A549 (cell line): Measurements from ENCODE around the gene NUAK2. TPM values are rescaled to one million over a fixed set of nuclear protein-coding genes. Genes with fewer than 3 reads are reported as not detected.

Experiments
- CBX2 ChIP-seq: fragments of 200-600 bp; sonication (generic); IDR thresholded peaks from 2 replicates; pipeline ENCODE4 v1.6.1; 2016; ENCODE audit warnings: low read depth, mild to moderate bottlenecking, borderline replicate concordance
- CEBPB ChIP-seq, 2 experiments: fragments of >200 bp in 1 of 2; sonication (Bioruptor Twin) in 1 of 2; formaldehyde crosslinking in 1 of 2; IDR thresholded peaks; 2 replicates each; pipeline ENCODE4 v1.6.1; 2012 to 2016
- CHD2 ChIP-seq: fragments of 150-350 bp; IDR thresholded peaks from 2 replicates; pipeline ENCODE4 v1.6.1; 2014; ENCODE audit warnings: low read length; ENCODE audit not compliant: partially characterized antibody
- ESRRA ChIP-seq: fragments of 150-350 bp; IDR thresholded peaks from 2 replicates; pipeline ENCODE4 v1.6.1; 2014; ENCODE audit warnings: mild to moderate bottlenecking, low read length, borderline replicate concordance
- FOSB ChIP-seq: fragments of 250-450 bp; sonication (Bioruptor Pico); IDR thresholded peaks from 2 replicates; pipeline ENCODE4 v1.5.0; 2020; ENCODE audit warnings: mild to moderate bottlenecking, moderate library complexity
- FOSL2 ChIP-seq, 2 experiments: fragments of 450-650 bp in 1 of 2; fragments of >200 bp in 1 of 2; sonication (Bioruptor Twin) in 1 of 2; formaldehyde crosslinking; IDR thresholded peaks; 2 replicates each; pipeline versions ENCODE4 v1.5.0 to v1.6.1; 2016 to 2020; ENCODE audit warnings: mild to moderate bottlenecking in 1 of 2, moderate library complexity in 1 of 2
- FOXS1 ChIP-seq: fragments of 250-450 bp; sonication (Bioruptor Pico); IDR thresholded peaks from 2 replicates; pipeline ENCODE4 v1.5.0; 2020; ENCODE audit warnings: mild to moderate bottlenecking, moderate library complexity
- GATA3 ChIP-seq: IDR thresholded peaks from 2 replicates; pipeline ENCODE4 v1.6.1; 2012; ENCODE audit warnings: borderline replicate concordance
- HEYL ChIP-seq: fragments of 250-450 bp; sonication (Bioruptor Pico); IDR thresholded peaks from 2 replicates; pipeline ENCODE4 v1.8.0; 2021; ENCODE audit warnings: mild to moderate bottlenecking, moderate library complexity
- HOXA7 ChIP-seq: fragments of 250-450 bp; sonication (Bioruptor Pico); IDR thresholded peaks from 2 replicates; pipeline ENCODE4 v1.5.0; 2020; ENCODE audit warnings: mild to moderate bottlenecking, moderate library complexity
- HOXB13 ChIP-seq: fragments of 250-450 bp; sonication (Bioruptor Pico); IDR thresholded peaks from 2 replicates; pipeline ENCODE4 v1.5.0; 2020; ENCODE audit warnings: low read depth, mild to moderate bottlenecking, moderate library complexity
- JUNB ChIP-seq: fragments of >200 bp; sonication (Bioruptor Twin); formaldehyde crosslinking; IDR thresholded peaks from 2 replicates; pipeline ENCODE4 v1.6.1; 2016
- NPAS2 ChIP-seq: fragments of 250-450 bp; sonication (Bioruptor Pico); IDR thresholded peaks from 2 replicates; pipeline ENCODE4 v1.8.0; 2022; ENCODE audit warnings: mild to moderate bottlenecking, moderate library complexity, borderline replicate concordance
- PBX3 ChIP-seq: IDR thresholded peaks from 2 replicates; pipeline ENCODE4 v1.6.1; 2012
- PHF8 ChIP-seq: fragments of 200-600 bp; sonication (generic); IDR thresholded peaks from 2 replicates; pipeline ENCODE4 v1.6.1; 2016; ENCODE audit warnings: low read depth, mild to moderate bottlenecking, antibody characterized with exemption, moderate library complexity, borderline replicate concordance
- RAD21 ChIP-seq, 2 experiments: fragments of >200 bp in 1 of 2; sonication (Bioruptor Twin) in 1 of 2; formaldehyde crosslinking in 1 of 2; IDR thresholded peaks in 1 of 2; conservative IDR thresholded peaks in 1 of 2; 2 replicates in 1 of 2; 3 replicates in 1 of 2; pipeline ENCODE4 v1.6.1; 2012 to 2018; ENCODE audit warnings: inconsistent platforms in 1 of 2
- RARB ChIP-seq: fragments of 250-450 bp; sonication (Bioruptor Pico); IDR thresholded peaks from 2 replicates; pipeline ENCODE4 v1.8.0; 2021; ENCODE audit warnings: mild to moderate bottlenecking, moderate library complexity
- RCOR1 ChIP-seq: fragments of 150-350 bp; IDR thresholded peaks from 2 replicates; pipeline ENCODE4 v1.6.1; 2014; ENCODE audit warnings: antibody characterized with exemption, low read length, low read depth
- RFX5 ChIP-seq: fragments of 450-650 bp; IDR thresholded peaks from 2 replicates; pipeline ENCODE4 v1.7.1; 2014; ENCODE audit warnings: antibody characterized with exemption, mild to moderate bottlenecking, moderate library complexity
- SMC3 ChIP-seq: fragments of >200 bp; sonication (Bioruptor Twin); formaldehyde crosslinking; IDR thresholded peaks from 3 replicates; pipeline ENCODE4 v1.6.1; 2018; ENCODE audit warnings: inconsistent platforms
- TP53 ChIP-seq: fragments of 250-450 bp; sonication (Bioruptor Pico); IDR thresholded peaks from 2 replicates; pipeline ENCODE4 v1.5.0; 2021; ENCODE audit warnings: mild to moderate bottlenecking, moderate library complexity
- ZNF302 ChIP-seq: fragments of 250-450 bp; sonication (Bioruptor Pico); IDR thresholded peaks from 2 replicates; pipeline ENCODE4 v1.9.0; 2021; ENCODE audit warnings: inconsistent platforms, mild to moderate bottlenecking, moderate library complexity
- ZSCAN20 ChIP-seq: fragments of 250-450 bp; sonication (Bioruptor Pico); IDR thresholded peaks from 2 replicates; pipeline ENCODE4 v1.8.0; 2022; ENCODE audit warnings: mild to moderate bottlenecking, moderate library complexity
- polyA plus RNA-seq, 4 experiments: library from polyadenylated mRNA; depleted of rRNA in 3 of 4; stranded (reverse); fragments of >200 nt; fragmentation: RNase III in 1 of 4; extraction: RNeasy Plus Mini Kit Qiagen cat#74134 plus additional on column Dnase treatment in 1 of 4; gene quantifications; 2 replicates in 3 of 4; 3 replicates in 1 of 4; pipeline ENCODE4 v1.2.3, GENCODE V29; 2011 to 2017
- TF ChIP-seq, protein P1 (sequence below): fragments of 250-450 bp; sonication (Bioruptor Pico); IDR thresholded peaks from 2 replicates; pipeline ENCODE4 v1.5.0; 2021; ENCODE audit warnings: mild to moderate bottlenecking, moderate library complexity, borderline replicate concordance
- TF ChIP-seq, protein P2 (sequence below): fragments of >200 bp; sonication (Bioruptor Twin); formaldehyde crosslinking; IDR thresholded peaks from 3 replicates; pipeline ENCODE4 v1.6.1; 2016
- TF ChIP-seq, protein P3 (sequence below): IDR thresholded peaks from 2 replicates; pipeline ENCODE4 v1.6.1; 2012; ENCODE audit warnings: low read depth, borderline replicate concordance
- TF ChIP-seq, protein P4 (sequence below): fragments of 450-650 bp; IDR thresholded peaks from 2 replicates; pipeline ENCODE4 v1.6.1; 2014; ENCODE audit warnings: antibody characterized with exemption
- TF ChIP-seq, protein P5 (sequence below): fragments of 200-600 bp; sonication (generic); IDR thresholded peaks from 2 replicates; pipeline ENCODE4 v1.6.1; 2016; ENCODE audit warnings: antibody characterized with exemption, mild to moderate bottlenecking, moderate library complexity
- TF ChIP-seq, protein P6 (sequence below): IDR thresholded peaks from 2 replicates; pipeline ENCODE4 v1.6.1; 2012
- TF ChIP-seq, protein P7 (sequence below): fragments of 250-450 bp; sonication (Bioruptor Pico); IDR thresholded peaks from 2 replicates; pipeline ENCODE4 v1.5.0; 2020; ENCODE audit warnings: low read depth, mild to moderate bottlenecking, moderate library complexity

The NUAK2 gene
- polyA plus RNA-seq, 2 of the 4 experiments (the other 2 are of a cell fraction): 29.7 to 37.8 TPM

DNA sequence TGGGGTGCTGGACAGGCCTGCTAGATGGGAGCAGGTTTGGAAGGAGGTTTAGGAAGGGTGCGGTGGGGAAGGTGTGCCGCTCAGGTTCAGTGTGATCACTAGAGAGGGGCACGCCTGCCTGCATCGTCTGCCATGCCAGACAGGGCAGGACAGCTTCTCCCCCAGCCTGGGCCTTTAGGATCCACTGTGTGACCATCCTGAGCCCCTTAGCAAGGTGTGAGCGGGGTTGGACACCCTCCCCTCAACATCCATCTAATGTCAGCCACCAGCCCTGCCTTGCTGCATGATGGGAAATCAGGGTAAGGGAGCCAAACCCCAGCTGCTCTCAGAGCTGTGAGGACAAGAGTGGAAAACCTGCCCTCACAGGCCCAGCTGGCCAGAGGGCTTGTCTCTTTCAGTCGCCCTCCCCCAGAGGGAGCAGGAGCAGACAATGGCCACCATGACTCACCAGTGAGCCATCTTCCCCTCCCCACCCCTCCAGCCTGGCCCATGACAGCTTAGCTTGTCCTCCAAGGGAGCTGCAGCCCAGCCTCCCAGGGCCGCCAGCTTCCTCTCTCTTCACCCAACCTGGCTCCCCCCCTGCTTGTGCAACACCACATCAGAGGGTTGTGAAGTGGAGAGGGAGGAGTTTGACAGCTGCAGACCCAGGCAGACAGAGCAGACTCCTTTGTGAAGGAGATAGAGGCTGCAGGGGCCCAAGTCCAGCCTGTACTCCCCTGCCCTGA, 37.0 kb downstream of the NUAK2 start (continued):
- TF ChIP-seq HOXB13 (CRISPR knock-in tag): peak; percentile 86
- peak; percentile 19 for TF ChIP-seq CHD2
- TF ChIP-seq, protein P1, sequence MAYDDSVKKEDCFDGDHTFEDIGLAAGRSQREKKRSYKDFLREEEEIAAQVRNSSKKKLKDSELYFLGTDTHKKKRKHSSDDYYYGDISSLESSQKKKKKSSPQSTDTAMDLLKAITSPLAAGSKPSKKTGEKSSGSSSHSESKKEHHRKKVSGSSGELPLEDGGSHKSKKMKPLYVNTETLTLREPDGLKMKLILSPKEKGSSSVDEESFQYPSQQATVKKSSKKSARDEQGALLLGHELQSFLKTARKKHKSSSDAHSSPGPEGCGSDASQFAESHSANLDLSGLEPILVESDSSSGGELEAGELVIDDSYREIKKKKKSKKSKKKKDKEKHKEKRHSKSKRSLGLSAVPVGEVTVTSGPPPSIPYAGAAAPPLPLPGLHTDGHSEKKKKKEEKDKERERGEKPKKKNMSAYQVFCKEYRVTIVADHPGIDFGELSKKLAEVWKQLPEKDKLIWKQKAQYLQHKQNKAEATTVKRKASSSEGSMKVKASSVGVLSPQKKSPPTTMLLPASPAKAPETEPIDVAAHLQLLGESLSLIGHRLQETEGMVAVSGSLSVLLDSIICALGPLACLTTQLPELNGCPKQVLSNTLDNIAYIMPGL (CRISPR knock-in tag): no peak
- no peak for TF ChIP-seq RCOR1
- TF ChIP-seq RFX5: no peak
- TF ChIP-seq CEBPB (IDR thresholded peaks at IDR 0.05): peak; percentile 92 to 99
- TF ChIP-seq, protein P2, sequence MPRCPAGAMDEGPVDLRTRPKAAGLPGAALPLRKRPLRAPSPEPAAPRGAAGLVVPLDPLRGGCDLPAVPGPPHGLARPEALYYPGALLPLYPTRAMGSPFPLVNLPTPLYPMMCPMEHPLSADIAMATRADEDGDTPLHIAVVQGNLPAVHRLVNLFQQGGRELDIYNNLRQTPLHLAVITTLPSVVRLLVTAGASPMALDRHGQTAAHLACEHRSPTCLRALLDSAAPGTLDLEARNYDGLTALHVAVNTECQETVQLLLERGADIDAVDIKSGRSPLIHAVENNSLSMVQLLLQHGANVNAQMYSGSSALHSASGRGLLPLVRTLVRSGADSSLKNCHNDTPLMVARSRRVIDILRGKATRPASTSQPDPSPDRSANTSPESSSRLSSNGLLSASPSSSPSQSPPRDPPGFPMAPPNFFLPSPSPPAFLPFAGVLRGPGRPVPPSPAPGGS: peak; percentile 67; the same call in 1 of the 3 replicates
- no peak for TF ChIP-seq RARB
- TF ChIP-seq, protein P3, sequence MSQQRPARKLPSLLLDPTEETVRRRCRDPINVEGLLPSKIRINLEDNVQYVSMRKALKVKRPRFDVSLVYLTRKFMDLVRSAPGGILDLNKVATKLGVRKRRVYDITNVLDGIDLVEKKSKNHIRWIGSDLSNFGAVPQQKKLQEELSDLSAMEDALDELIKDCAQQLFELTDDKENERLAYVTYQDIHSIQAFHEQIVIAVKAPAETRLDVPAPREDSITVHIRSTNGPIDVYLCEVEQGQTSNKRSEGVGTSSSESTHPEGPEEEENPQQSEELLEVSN: peak; percentile 86
- TF ChIP-seq, protein P4, sequence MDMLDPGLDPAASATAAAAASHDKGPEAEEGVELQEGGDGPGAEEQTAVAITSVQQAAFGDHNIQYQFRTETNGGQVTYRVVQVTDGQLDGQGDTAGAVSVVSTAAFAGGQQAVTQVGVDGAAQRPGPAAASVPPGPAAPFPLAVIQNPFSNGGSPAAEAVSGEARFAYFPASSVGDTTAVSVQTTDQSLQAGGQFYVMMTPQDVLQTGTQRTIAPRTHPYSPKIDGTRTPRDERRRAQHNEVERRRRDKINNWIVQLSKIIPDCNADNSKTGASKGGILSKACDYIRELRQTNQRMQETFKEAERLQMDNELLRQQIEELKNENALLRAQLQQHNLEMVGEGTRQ: no peak
- TF ChIP-seq, protein P5, sequence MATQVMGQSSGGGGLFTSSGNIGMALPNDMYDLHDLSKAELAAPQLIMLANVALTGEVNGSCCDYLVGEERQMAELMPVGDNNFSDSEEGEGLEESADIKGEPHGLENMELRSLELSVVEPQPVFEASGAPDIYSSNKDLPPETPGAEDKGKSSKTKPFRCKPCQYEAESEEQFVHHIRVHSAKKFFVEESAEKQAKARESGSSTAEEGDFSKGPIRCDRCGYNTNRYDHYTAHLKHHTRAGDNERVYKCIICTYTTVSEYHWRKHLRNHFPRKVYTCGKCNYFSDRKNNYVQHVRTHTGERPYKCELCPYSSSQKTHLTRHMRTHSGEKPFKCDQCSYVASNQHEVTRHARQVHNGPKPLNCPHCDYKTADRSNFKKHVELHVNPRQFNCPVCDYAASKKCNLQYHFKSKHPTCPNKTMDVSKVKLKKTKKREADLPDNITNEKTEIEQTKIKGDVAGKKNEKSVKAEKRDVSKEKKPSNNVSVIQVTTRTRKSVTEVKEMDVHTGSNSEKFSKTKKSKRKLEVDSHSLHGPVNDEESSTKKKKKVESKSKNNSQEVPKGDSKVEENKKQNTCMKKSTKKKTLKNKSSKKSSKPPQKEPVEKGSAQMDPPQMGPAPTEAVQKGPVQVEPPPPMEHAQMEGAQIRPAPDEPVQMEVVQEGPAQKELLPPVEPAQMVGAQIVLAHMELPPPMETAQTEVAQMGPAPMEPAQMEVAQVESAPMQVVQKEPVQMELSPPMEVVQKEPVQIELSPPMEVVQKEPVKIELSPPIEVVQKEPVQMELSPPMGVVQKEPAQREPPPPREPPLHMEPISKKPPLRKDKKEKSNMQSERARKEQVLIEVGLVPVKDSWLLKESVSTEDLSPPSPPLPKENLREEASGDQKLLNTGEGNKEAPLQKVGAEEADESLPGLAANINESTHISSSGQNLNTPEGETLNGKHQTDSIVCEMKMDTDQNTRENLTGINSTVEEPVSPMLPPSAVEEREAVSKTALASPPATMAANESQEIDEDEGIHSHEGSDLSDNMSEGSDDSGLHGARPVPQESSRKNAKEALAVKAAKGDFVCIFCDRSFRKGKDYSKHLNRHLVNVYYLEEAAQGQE: no peak
- TF ChIP-seq JUNB: peak; percentile 85
- TF ChIP-seq, protein P6, sequence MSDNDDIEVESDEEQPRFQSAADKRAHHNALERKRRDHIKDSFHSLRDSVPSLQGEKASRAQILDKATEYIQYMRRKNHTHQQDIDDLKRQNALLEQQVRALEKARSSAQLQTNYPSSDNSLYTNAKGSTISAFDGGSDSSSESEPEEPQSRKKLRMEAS: peak; percentile 83
- TF ChIP-seq PBX3: peak; percentile 88
- TF ChIP-seq RAD21 (conservative IDR thresholded peaks at IDR 0.05 in 1 of 2, IDR thresholded peaks at IDR 0.05 in 1 of 2): peak; percentile 33 to 59; a peak in 4 of 5 replicates
- peak; percentile 67; the same call in 1 of the 2 replicates for TF ChIP-seq HEYL (CRISPR knock-in tag)
- TF ChIP-seq CBX2: no peak
- no peak for TF ChIP-seq ESRRA
- TF ChIP-seq PHF8: no peak
- no peak for TF ChIP-seq HOXA7 (CRISPR knock-in tag)
- TF ChIP-seq SMC3: peak; percentile 64
- TF ChIP-seq FOSB (CRISPR knock-in tag): 0 out of 2 replicates have a peak, but pooled peaks have one; percentile 52
- TF ChIP-seq GATA3: peak; percentile 88
- TF ChIP-seq, protein P7, sequence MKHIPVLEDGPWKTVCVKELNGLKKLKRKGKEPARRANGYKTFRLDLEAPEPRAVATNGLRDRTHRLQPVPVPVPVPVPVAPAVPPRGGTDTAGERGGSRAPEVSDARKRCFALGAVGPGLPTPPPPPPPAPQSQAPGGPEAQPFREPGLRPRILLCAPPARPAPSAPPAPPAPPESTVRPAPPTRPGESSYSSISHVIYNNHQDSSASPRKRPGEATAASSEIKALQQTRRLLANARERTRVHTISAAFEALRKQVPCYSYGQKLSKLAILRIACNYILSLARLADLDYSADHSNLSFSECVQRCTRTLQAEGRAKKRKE (CRISPR knock-in tag): peak; percentile 90; the same call in 1 of the 2 replicates
- no peak for TF ChIP-seq ZNF302 (CRISPR knock-in tag)
- no peak for TF ChIP-seq TP53 (CRISPR knock-in tag)
- no peak for TF ChIP-seq NPAS2 (CRISPR knock-in tag)
- no peak for TF ChIP-seq ZSCAN20 (CRISPR knock-in tag)
- 0 out of 2 replicates have a peak, but pooled peaks have one; percentile 50 for TF ChIP-seq FOXS1
- TF ChIP-seq FOSL2 (IDR thresholded peaks at IDR 0.05): peak; percentile 93
- TF ChIP-seq FOSL2 (CRISPR knock-in tag; IDR thresholded peaks at IDR 0.05): peak; percentile 99
